OCI-LY7 (cell line): Measurements from ENCODE around the gene AFTPH. TPM values are rescaled to one million over a fixed set of nuclear protein-coding genes. Genes with fewer than 3 reads are reported as not detected.

Source experiments
- BruUV-seq: library from RNA; stranded (reverse); fragments of 400-500 nt; replicated peaks from 2 replicates; lab custom pipeline; 2021; lab: Mats Ljungman, UMichigan
- CTCF ChIA-PET: fragments of 300-600 bp; sonication (Branson Sonifier 250); formaldehyde crosslinking; loops from one replicate; lab custom pipeline; 2022; ENCODE audit warnings: antibody characterized with exemption; ENCODE audit not compliant: unreplicated experiment; lab: Charles Lee
- POLR2A ChIA-PET: fragments of 300-600 bp; sonication (Branson Sonifier 250); formaldehyde crosslinking; loops from one replicate; lab custom pipeline; 2022; ENCODE audit warnings: antibody characterized with exemption; lab: Charles Lee
- DNase-seq: peaks from one replicate; pipeline ENCODE4 v3.0.0-alpha.2; 2015; ENCODE audit warnings: low spot score
- H2AFZ ChIP-seq: fragments of 200-600 bp; sonication (generic), shearing (Covaris generic); 2 replicates; pipeline ENCODE4 v1.6.1; 2014; ENCODE audit warnings: mild to moderate bottlenecking, antibody characterized with exemption, low read length, moderate library complexity
- H3K27ac ChIP-seq: fragments of 200-600 bp; sonication (generic); 2 replicates; pipeline ENCODE4 v1.5.1; 2014; ENCODE audit warnings: mixed run types, low read depth, mild to moderate bottlenecking, moderate library complexity, low read length, inconsistent platforms; ENCODE audit not compliant: poor library complexity, severe bottlenecking
- H3K36me3 ChIP-seq: fragments of 200-600 bp; sonication (generic); 2 replicates; pipeline ENCODE4 v1.6.1; 2014; ENCODE audit warnings: mild to moderate bottlenecking, antibody characterized with exemption, low read length, moderate library complexity, mixed read lengths; ENCODE audit not compliant: insufficient read depth
- H3K4me1 ChIP-seq: fragments of 200-600 bp; sonication (generic); 2 replicates; pipeline ENCODE4 v1.5.1; 2014; ENCODE audit warnings: mild to moderate bottlenecking, low read length; ENCODE audit not compliant: insufficient read depth, poor library complexity, severe bottlenecking
- H3K4me2 ChIP-seq: fragments of 200-600 bp; sonication (generic); 2 replicates; pipeline ENCODE4 v1.6.1; 2014; ENCODE audit warnings: mild to moderate bottlenecking, low read length
- H3K4me3 ChIP-seq: fragments of 200-600 bp; sonication (generic); 2 replicates; pipeline ENCODE4 v1.5.1; 2014; ENCODE audit warnings: mild to moderate bottlenecking, low read depth, low read length; ENCODE audit not compliant: poor library complexity, severe bottlenecking
- H3K79me2 ChIP-seq: fragments of 200-600 bp; sonication (generic); 2 replicates; pipeline ENCODE4 v1.6.1; 2016; ENCODE audit warnings: low read depth, mild to moderate bottlenecking, low read length, moderate library complexity, mixed read lengths; ENCODE audit not compliant: insufficient read depth
- H3K9me2 ChIP-seq: fragments of 200-600 bp; sonication (generic); 2 replicates; pipeline ENCODE4 v1.6.1; 2016; ENCODE audit warnings: mild to moderate bottlenecking, low read length, mixed read lengths; ENCODE audit not compliant: insufficient read depth
- H3K9me3 ChIP-seq: fragments of 200-600 bp; sonication (generic); 2 replicates; pipeline ENCODE4 v1.6.1; 2014; ENCODE audit warnings: mild to moderate bottlenecking, mixed run types, low read length, mixed read lengths
- H4K20me1 ChIP-seq: fragments of 200-600 bp; sonication (generic); 2 replicates; pipeline ENCODE4 v1.6.1; 2014; ENCODE audit warnings: mild to moderate bottlenecking, antibody characterized with exemption, low read length, moderate library complexity, mixed read lengths; ENCODE audit not compliant: insufficient read depth
- EZH2phosphoT487 ChIP-seq: fragments of 200-600 bp; sonication (generic); IDR thresholded peaks from 2 replicates; pipeline ENCODE4 v1.6.1; 2018; ENCODE audit warnings: low read depth, borderline replicate concordance, mild to moderate bottlenecking, mixed run types, antibody characterized with exemption, low read length, moderate library complexity, mixed read lengths
- intact Hi-C: fragments of 100-400 bp; cut with micrococcal nuclease; formaldehyde crosslinking; loops from one replicate; pipeline ENCODE4 v1.10.0; 2022; ENCODE audit not compliant: unreplicated experiment
- total RNA-seq, 2 experiments: library from RNA; depleted of rRNA in 1 of 2; stranded (reverse); fragments of >200 nt in 1 of 2; shearing (Covaris generic) in 1 of 2; gene quantifications; 2 replicates each; pipeline ENCODE4 v1.2.3, GENCODE V29; 2014 to 2022
- TF ChIP-seq, protein P1 (sequence below): fragments of 200-600 bp; sonication (generic); conservative IDR thresholded peaks from 2 replicates; pipeline ENCODE4 v1.5.1; 2014; ENCODE audit warnings: mild to moderate bottlenecking, antibody characterized with exemption, low read length, moderate library complexity, mixed read lengths

AFTPH gene
- total RNA-seq, 2 experiments from 2014 or later, result 30.0 to 40.6 TPM

DNA sequence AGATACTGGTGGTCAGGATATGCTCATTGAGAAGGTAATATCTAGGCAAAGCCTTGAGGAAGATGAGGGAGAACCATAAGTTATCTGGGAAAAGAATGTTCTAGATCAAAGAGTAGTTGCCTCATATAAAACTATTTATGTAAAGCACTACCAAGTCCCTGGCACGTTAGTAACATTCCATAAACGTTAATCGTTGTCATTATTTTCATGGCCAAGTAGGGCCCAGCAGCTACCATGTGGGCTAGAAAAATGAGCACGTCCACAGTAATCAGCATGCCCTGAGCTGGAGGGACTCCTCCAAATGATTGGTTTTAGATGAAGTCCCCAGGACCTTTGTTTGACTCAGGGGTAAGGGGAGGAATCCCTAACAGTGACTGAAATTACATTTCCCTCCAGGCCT lies 32.7 kb upstream of the AFTPH start:
- Histone ChIP-seq H3K27ac (no peak overlapping the region), H3K4me3 (no peak overlapping the region), H3K9me2 (no peaks in the 10 kb centered on the region), H3K4me1 (no peaks in the 10 kb centered on the region), H3K4me2 (no peak overlapping the region), H4K20me1 (no peaks in the 10 kb centered on the region), H2AFZ (no peak overlapping the region), H3K9me3 (no peaks in the 10 kb centered on the region), H3K79me2 (no peaks in the 10 kb centered on the region), H3K36me3 (no peaks in the 10 kb centered on the region)
- no TSS peak for BruUV-seq
- TF ChIP-seq, protein P1, sequence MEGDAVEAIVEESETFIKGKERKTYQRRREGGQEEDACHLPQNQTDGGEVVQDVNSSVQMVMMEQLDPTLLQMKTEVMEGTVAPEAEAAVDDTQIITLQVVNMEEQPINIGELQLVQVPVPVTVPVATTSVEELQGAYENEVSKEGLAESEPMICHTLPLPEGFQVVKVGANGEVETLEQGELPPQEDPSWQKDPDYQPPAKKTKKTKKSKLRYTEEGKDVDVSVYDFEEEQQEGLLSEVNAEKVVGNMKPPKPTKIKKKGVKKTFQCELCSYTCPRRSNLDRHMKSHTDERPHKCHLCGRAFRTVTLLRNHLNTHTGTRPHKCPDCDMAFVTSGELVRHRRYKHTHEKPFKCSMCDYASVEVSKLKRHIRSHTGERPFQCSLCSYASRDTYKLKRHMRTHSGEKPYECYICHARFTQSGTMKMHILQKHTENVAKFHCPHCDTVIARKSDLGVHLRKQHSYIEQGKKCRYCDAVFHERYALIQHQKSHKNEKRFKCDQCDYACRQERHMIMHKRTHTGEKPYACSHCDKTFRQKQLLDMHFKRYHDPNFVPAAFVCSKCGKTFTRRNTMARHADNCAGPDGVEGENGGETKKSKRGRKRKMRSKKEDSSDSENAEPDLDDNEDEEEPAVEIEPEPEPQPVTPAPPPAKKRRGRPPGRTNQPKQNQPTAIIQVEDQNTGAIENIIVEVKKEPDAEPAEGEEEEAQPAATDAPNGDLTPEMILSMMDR, result no peak
- no peak for TF ChIP-seq EZH2phosphoT487
- CTCF ChIA-PET, result no interaction called here
- POLR2A ChIA-PET, result no interaction called here
- no peak for DNase-seq
- intact Hi-C loops, result no loop called here

DNA sequence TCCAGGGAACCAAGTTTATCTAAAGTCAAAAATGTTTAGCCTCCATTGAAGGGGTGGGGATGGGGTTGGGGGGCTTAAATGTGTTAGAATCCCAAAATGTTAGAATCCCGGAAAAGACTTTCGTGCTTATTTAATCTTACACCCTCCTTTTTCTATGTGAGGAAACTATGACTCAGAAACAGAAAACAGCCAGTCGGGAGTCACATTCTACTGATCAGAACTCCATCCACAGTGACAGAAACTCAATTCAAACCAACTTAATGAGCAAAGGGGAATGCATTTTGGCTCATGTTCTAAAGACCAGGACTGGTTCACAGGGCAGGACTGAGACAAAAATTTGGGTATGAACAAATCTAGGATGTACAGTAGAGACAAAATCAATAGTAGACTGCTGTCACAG lies 31.9 kb upstream of the AFTPH start:
- POLR2A ChIA-PET, result no interaction called here
- Histone ChIP-seq H4K20me1 (no peaks in the 10 kb centered on the region), H3K36me3 (no peaks in the 10 kb centered on the region), H3K4me1 (no peaks in the 10 kb centered on the region), H3K4me2 (no peak overlapping the region), H3K79me2 (no peaks in the 10 kb centered on the region), H3K27ac (no peak overlapping the region), H3K9me3 (no peaks in the 10 kb centered on the region), H3K4me3 (no peak overlapping the region), H3K9me2 (no peaks in the 10 kb centered on the region), H2AFZ (no peak overlapping the region)
- no peak for DNase-seq
- no TSS peak for BruUV-seq
- CTCF ChIA-PET, result no interaction called here
- TF ChIP-seq, protein P1, result no peak
- TF ChIP-seq EZH2phosphoT487, result no peak
- intact Hi-C loops, result no loop called here

DNA sequence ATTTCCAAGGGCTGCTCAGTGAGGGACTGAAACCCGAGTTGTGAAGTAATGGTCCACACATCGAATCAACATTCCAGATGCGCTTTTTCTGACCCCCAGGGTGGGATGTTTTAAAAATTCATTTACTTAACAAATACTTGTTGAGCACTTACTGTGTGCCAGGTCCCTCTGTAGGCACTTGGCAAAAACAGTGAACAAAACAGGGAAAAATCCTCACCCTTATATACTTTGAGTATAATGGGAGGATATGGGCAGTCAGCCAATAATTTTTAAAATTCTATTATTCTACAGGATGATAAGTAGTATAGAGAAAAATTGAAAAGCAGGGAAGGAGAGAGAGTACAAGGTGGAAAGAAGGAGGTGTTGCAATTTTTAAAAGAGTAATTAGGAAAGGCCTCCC lies 31.3 kb upstream of the AFTPH start:
- intact Hi-C loops, result no loop called here
- H2AFZ ChIP-seq, result no peak overlapping the region
- no TSS peak for BruUV-seq
- no peak for DNase-seq
- no peak overlapping the region for H3K27ac ChIP-seq
- H3K9me3 ChIP-seq, result no peaks in the 10 kb centered on the region
- no peaks in the 10 kb centered on the region for H3K36me3 ChIP-seq
- ChIA-PET CTCF (no interaction called here), POLR2A (interaction anchor here (0.7 kb wide), 3 partner anchors 96 to 705 kb away, joined by 3 to 7 read pairs (median 3); no protein-coding TSS in a partner anchor)
- no peak overlapping the region for H3K4me2 ChIP-seq
- H3K4me1 ChIP-seq, result no peaks in the 10 kb centered on the region
- TF ChIP-seq, protein P1, result no peak
- no peak for TF ChIP-seq EZH2phosphoT487
- no peaks in the 10 kb centered on the region for H4K20me1 ChIP-seq
- H3K9me2 ChIP-seq, result no peaks in the 10 kb centered on the region
- no peaks in the 10 kb centered on the region for H3K79me2 ChIP-seq
- H3K4me3 ChIP-seq, result no peak overlapping the region
